GM21423 (cell line): ENCODE measurements around the gene STAG3.

Experiments
- ATAC-seq: cut with Tn5 transposase; IDR thresholded peaks from one replicate; pipeline ENCODE4 v1.9.1; 2021; ENCODE audit warnings: mild to moderate bottlenecking, moderate library complexity; ENCODE audit not compliant: unreplicated experiment

The STAG3 gene

GRCh38 chr7:100155553-100156317 is 22.0 kb upstream of the STAG3 start:
- no peak for ATAC-seq

- ATAC-seq = no peak
Observed at GRCh38 chr7:100156331-100157068, 21.2 kb upstream of the STAG3 start.

GRCh38 chr7:100157069-100157333 is 20.7 kb upstream of the STAG3 start:
- ATAC-seq = no peak

GRCh38 chr7:100157334-100158228 is 20.1 kb upstream of the STAG3 start:
- ATAC-seq = no peak

- no peak for ATAC-seq
Observed at GRCh38 chr7:100158229-100159098, 19.3 kb upstream of the STAG3 start, which contains the start of gene TRAPPC14. Gene TRAPPC14 (minus strand): TSS chr7:100158723. CDS start chr7:100158499, 224 bp downstream.

DNA sequence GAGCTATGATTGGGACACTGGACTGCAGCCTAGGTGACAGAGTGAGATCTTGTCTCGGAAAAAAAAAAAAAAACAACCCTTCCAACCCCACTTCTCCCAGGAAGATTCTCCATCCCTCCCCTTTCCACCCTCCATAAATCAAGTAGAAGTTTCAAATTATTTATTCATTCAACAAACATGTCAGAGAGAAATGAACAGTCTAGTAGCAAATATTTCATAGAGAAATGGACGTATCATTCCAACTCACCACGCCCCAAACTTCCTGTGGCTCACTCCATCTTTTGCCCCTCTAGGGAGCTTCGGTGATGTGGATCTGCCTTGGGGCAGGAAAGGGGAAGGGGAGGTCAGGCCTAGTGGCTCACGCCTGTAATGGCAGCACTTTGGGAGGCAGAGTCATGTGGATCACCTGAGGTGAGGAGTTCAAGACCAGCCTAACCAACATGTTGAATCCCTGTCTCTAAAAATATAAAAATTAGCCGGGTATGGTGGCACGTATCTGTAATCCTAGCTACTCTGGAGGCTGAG is 18.6 kb upstream of the STAG3 start:
- no peak for ATAC-seq

DNA sequence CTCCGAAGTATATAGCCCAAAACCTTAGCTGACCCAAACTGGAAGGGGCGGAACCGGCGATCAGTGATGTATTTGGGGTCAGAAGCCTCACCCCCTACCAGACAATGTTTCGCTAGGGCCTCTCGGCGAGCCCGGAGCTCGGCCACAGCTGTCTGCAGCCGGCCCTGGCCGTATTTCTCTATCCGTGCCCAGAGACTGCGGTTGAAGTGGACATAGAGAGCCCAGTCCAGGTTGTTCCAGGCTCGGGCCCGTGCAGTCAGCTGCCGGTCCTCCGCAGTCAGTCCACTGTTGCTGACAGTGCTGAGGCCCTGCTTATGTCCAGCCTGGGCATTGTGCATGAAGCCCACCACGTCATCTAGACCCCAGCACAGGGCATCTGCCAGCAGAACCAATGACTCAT is 17.7 kb upstream of the STAG3 start:
- ATAC-seq = no peak

DNA sequence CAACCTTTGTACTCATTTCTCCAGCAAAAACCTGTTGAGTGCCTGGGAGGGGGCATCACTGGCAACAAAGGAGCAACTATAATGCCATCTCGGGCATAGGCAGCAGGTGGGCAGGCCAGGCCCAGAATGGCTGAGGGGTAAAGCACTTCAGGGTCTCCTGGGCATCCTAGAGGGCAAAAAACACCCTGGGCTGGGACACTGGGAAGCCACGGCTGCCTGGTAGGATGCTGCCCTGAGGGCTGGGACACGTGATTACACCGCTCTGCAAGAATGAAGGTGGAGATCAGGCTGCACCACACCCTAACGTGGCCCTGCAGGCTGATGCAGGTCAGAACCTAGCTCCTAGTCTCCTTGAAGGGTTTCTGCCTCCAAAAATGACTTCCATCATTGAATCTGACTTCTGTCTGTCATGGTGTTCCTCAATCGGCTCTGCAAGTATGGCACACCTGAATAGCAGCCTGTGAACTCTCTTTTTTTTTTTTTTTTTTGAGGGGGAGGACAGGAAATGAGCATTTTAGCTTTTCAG is 14.6 kb upstream of the STAG3 start:
- no peak for ATAC-seq

- ATAC-seq = no peak
Observed at GRCh38 chr7:100163871-100164270, 13.8 kb upstream of the STAG3 start.

DNA sequence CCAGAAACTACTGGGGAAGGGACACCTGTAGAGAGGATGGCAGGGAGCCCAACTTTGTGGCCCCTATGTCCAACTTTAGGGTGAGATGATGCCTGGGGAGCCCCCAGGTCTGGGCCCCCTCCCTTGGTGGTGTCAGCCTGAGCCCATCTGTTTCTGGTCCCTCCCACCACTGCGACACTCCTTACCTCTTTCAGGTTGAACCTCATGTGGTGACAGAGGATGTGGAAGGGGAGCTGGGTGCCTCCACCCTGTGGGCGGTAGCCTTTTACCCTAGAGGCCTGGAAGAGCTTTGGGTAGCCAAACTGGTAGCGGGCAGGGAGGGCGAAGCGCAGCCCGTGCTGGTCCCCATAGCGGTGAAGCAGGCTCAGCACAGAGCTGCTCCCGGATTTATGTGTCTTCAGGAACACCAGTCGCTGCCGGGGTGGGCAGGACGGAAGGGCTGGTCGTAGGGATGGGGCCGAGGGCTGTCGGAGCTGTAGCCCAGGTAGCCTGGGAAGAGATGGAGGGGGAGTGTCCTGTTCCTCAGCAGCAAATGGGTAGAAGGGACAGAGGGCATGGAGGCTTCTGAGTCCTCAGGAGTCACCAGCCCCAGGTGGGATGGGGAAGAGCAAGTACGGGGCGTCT is 11.3 kb upstream of the STAG3 start:
- no peak for ATAC-seq

DNA sequence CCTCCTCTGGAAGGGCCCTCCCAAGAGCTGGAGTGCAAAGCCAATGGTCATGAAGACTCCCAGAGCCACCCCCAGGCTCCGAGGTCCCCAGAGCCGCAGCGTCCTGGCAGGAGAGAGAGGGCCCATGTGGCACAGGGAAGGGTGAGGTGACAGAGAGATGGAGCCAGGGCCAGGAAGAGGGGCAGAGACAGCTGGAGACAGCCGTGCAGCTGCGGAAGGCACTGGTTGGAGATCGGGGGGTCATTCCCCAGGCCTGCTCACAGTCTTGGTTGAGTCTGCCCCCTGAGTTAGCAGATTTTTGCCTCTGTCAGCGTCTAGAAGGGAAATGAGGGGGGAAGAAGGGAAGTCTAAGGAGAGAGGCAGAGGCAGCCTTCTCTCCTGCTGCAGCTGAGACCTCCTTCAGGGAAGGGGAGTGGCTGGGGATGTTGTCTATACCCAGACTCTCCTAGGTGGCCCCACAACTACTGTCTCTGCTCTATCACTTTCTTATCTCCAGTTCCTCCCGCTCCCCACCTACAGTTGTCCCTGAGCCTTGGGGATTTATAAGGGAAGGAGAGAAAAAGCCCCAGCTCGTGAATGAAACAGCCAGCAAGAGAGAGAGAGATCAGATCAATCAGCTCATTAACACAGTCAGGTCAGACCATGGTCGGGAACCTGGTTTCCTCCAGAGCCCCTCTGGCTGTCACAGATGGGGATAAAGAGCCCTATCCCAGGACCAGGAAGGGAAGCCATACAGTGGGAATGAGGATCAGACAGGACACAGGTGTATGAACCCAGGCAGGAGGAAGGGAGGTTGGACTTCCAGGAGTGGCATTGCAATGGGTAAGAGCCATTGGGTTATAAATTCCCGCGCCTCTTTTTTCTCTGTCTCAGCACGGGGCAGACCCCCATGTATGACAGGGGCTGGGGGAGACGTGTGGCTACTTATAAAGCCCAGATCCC is 10.5 kb upstream of the STAG3 start:
- ATAC-seq = no peak

DNA sequence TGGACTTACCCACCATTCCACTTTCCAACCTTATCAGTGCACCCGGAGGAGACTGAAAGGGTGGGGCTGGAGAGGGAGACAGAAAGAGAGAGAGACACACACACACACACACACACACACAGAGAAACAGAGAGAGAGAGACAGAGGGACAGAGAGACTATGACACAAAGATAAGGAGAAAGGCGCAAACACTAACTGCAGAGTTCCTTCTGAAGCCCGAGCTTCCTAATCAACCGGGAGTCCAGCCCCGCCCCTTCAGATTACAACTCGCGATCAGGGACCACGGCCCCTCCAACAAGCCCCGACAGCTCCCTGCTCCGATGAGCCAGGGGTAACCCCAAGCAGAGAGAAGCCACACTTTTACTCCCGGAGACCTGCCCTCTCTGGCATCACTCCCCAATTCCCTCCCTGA is 9.8 kb upstream of the STAG3 start:
- ATAC-seq = no peak

- no peak for ATAC-seq
Observed at GRCh38 chr7:100169147-100169850, 8.4 kb upstream of the STAG3 start.

- no peak for ATAC-seq
Observed at GRCh38 chr7:100170101-100170897, 7.4 kb upstream of the STAG3 start.

- ATAC-seq = no peak
Observed at GRCh38 chr7:100171087-100171681, 6.5 kb upstream of the STAG3 start.

DNA sequence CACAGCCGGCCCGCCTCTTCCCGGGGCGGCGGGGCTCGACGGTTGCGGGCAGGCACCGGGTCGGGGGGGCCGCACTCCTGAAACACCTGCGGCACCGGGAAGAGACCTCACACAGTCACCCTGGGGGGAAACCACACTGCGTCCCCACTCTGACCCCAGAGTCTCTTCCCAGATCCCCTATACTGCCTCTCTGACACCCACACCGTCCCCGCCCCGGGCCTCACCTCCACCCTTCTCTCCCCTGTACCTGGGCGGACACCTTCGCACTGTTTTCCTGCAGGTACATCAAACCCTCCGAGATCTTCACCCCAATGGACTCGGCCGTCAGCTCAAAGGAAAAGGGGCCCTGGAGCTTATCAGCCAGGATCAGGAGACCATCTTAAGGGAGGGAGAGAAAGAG is 5.9 kb upstream of the STAG3 start:
- no peak for ATAC-seq
